IMR-90 (cell line): ENCODE measurements around the gene PDZRN3.

Source experiments
- BHLHE40 ChIP-seq: fragments of 150-350 bp; IDR thresholded peaks from 2 replicates; pipeline ENCODE4 v1.6.1; 2016; ENCODE audit warnings: mild to moderate bottlenecking, low read depth, low read length
- CEBPB ChIP-seq: IDR thresholded peaks from 2 replicates; pipeline ENCODE4 v1.6.1; 2012; ENCODE audit warnings: low read depth, low read length, improper control_type of control experiment
- CHD1 ChIP-seq: IDR thresholded peaks from 2 replicates; pipeline ENCODE4 v1.6.1; 2012; ENCODE audit warnings: low read depth, low read length, improper control_type of control experiment
- CTCF ChIP-seq: conservative IDR thresholded peaks from 2 replicates; pipeline ENCODE4 v1.5.1; 2012; ENCODE audit warnings: mild to moderate bottlenecking, low read depth, low read length, improper control_type of control experiment
- ELK1 ChIP-seq: fragments of 150-350 bp; IDR thresholded peaks from 2 replicates; pipeline ENCODE4 v1.6.1; 2016; ENCODE audit warnings: low read depth, mild to moderate bottlenecking, low read length, moderate library complexity, borderline replicate concordance
- FOS ChIP-seq: fragments of 150-350 bp; IDR thresholded peaks from 2 replicates; pipeline ENCODE4 v1.6.1; 2016; ENCODE audit warnings: low read depth, low read length
- MAFK ChIP-seq: IDR thresholded peaks from 2 replicates; pipeline ENCODE4 v1.6.1; 2012; ENCODE audit warnings: low read depth, low read length, improper control_type of control experiment
- MAZ ChIP-seq: IDR thresholded peaks from 2 replicates; pipeline ENCODE4 v1.6.1; 2012; ENCODE audit warnings: low read depth, mild to moderate bottlenecking, low read length, improper control_type of control experiment, moderate library complexity, borderline replicate concordance
- MXI1 ChIP-seq: IDR thresholded peaks from 2 replicates; pipeline ENCODE4 v1.6.1; 2012; ENCODE audit warnings: low read depth, mild to moderate bottlenecking, low read length, moderate library complexity, borderline replicate concordance
- POLR2A ChIP-seq: IDR thresholded peaks from 2 replicates; pipeline ENCODE4 v1.6.1; 2012; ENCODE audit warnings: mild to moderate bottlenecking, low read depth, low read length
- RAD21 ChIP-seq: IDR thresholded peaks from 2 replicates; pipeline ENCODE4 v1.6.1; 2012; ENCODE audit warnings: low read length, improper control_type of control experiment
- RFX5 ChIP-seq: IDR thresholded peaks from 2 replicates; pipeline ENCODE4 v1.8.0; 2012; ENCODE audit warnings: low read depth, mild to moderate bottlenecking, low read length, moderate library complexity
- SMC3 ChIP-seq: fragments of 150-350 bp; IDR thresholded peaks from 2 replicates; pipeline ENCODE4 v1.6.1; 2016; ENCODE audit warnings: low read depth, mild to moderate bottlenecking, antibody characterized with exemption, low read length, moderate library complexity
- USF2 ChIP-seq: fragments of 150-350 bp; IDR thresholded peaks from 2 replicates; pipeline ENCODE4 v1.6.1; 2017; ENCODE audit warnings: mild to moderate bottlenecking, antibody characterized with exemption, low read length, low read depth

GRCh38 chr3:73398084-73398483, 226.7 kb downstream of the PDZRN3 start:
- TF ChIP-seq SMC3, result no peak
- no peak for TF ChIP-seq CTCF
- no peak for TF ChIP-seq RFX5
- TF ChIP-seq USF2, result no peak
- TF ChIP-seq CEBPB, result no peak
- TF ChIP-seq MAFK, result no peak
- no peak for TF ChIP-seq RAD21
- no peak for TF ChIP-seq BHLHE40
- no peak for TF ChIP-seq POLR2A
- TF ChIP-seq ELK1, result no peak
- no peak for TF ChIP-seq FOS
- no peak for TF ChIP-seq MXI1
- no peak for TF ChIP-seq CHD1
- TF ChIP-seq MAZ, result no peak
